ENCODE data around the gene SEC11A. TPM values are rescaled to one million over a fixed set of nuclear protein-coding genes. Genes with fewer than 3 reads are reported as not detected.

The SEC11A gene
- total RNA-seq, 1 donor: 225 TPM

DNA sequence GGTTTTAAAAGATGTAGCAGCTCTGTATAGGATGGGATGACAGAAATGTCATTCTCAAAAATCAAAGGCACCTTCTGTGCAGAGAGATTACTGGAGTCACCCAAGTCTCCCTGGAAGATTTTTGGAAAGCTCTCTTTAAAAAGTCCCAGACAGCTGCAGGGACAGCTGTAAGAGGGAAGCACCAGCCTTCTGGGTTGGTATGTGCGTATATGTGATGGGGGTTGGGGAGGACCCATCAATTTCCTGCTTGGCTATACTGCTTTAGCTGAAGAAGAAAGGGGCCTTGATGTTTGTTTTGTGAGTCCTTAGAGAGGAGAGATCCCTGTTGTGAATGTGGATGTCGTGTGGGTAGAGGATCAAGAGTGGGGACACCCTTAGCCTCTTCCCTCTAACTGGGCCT is 5.4 kb upstream of the SEC11A start:
- no peak for DNase-seq (ENCODE audit: low read depth)
- H3K4me3 ChIP-seq (ENCODE audit: low read depth, low read length): no peak overlapping the region
- TF ChIP-seq, protein P1, sequence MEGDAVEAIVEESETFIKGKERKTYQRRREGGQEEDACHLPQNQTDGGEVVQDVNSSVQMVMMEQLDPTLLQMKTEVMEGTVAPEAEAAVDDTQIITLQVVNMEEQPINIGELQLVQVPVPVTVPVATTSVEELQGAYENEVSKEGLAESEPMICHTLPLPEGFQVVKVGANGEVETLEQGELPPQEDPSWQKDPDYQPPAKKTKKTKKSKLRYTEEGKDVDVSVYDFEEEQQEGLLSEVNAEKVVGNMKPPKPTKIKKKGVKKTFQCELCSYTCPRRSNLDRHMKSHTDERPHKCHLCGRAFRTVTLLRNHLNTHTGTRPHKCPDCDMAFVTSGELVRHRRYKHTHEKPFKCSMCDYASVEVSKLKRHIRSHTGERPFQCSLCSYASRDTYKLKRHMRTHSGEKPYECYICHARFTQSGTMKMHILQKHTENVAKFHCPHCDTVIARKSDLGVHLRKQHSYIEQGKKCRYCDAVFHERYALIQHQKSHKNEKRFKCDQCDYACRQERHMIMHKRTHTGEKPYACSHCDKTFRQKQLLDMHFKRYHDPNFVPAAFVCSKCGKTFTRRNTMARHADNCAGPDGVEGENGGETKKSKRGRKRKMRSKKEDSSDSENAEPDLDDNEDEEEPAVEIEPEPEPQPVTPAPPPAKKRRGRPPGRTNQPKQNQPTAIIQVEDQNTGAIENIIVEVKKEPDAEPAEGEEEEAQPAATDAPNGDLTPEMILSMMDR (IDR thresholded peaks at IDR 0.05; ENCODE audit: insufficient read depth, low read depth, low read length): no peak

DNA sequence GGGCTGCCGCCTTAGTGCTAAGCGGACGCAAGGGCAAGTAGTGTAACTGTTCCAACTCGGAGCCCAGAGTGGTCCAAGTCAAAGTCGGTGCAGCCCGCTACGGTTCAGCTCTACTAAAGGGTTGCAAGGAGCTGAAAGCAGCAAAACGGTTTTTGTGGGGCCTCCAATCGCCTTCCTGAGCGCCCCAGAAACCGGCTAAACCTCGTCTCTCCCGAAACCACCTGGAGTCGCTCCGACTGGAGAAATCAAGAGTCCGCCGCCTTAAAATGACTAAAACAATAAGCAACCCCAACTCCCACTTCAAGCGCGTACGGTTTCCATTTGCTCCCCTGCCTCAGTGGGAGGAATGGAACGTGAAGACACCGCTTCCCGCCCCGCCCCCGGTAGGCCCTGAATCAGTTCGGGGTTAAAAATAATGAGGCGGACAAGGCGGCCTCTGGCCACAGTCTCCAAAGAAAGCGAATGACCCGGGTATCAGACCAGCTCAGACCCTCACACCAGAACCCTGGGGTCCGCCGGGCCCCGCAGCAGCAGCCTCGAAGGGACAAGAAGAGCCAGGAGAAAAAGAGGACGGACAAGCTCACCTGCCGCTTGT is 401 bp downstream of the SEC11A start:
- TF ChIP-seq, protein P1 (IDR thresholded peaks at IDR 0.05; ENCODE audit: insufficient read depth, low read depth, low read length): no peak
- H3K4me3 ChIP-seq (ENCODE audit: low read depth, low read length): peak overlapping the region; percentile 95
- DNase-seq (ENCODE audit: low read depth): peak; percentile 39

- TF ChIP-seq, protein P1 (IDR thresholded peaks at IDR 0.05; ENCODE audit: insufficient read depth, low read depth, low read length): no peak
- H3K4me3 ChIP-seq (ENCODE audit: low read depth, low read length): peak overlapping the region; percentile 95
- no peak for DNase-seq (ENCODE audit: low read depth)
Observed at GRCh38 chr15:84714821-84715220, 1.1 kb downstream of the SEC11A start.

DNA sequence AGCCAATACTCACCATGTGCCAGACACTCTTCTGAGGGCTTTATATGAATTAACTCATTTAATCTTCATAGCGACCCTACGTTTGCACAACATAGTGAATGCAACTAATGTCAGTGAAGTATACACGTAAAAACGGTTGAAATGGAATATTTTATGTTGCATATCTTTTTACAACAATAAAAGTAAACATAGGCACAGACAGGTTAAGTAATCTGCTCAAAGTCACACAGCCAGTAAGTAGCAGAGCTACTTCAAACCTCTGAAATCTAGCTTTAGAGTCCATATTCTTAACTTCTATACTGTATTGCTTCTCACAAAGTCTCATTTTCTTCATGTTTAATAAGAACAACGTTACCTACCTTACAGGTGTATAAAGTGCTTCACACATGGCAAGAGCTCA is 1.6 kb downstream of the SEC11A start:
- TF ChIP-seq, protein P1 (IDR thresholded peaks at IDR 0.05; ENCODE audit: insufficient read depth, low read depth, low read length): no peak
- DNase-seq (ENCODE audit: low read depth): no peak
- H3K4me3 ChIP-seq (ENCODE audit: low read depth, low read length): peak overlapping the region; percentile 95

- TF ChIP-seq, protein P1 (IDR thresholded peaks at IDR 0.05; ENCODE audit: insufficient read depth, low read depth, low read length): no peak
- no peak overlapping the region for H3K4me3 ChIP-seq (ENCODE audit: low read depth, low read length)
- no peak for DNase-seq (ENCODE audit: low read depth)
Observed at GRCh38 chr15:84703808-84704207, 12.1 kb downstream of the SEC11A start.

DNA sequence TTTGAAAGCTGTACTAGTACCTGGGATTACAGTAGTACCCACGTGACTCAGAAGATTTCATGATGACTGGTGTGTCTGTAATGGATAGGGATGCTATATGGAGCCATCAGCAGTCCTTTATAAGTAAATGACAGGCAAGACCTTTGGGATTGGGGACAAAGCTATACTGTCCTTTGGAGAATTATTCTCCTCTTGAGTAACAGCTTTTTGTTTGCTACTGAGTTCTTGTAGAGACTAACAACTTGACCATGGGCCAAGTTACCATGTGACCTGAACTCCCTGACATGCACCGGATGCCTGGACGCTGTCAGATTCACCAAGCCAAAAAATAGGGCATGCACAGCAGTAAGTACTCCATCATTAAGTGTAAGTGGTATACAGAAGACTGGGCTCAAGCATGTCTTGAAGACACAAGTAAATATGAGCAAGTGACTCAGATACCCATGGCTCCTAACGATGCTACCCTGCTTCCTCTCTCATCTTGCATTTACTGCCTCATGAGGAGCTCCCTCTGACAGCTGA is 12.9 kb downstream of the SEC11A start:
- peak; percentile 85 for DNase-seq (ENCODE audit: low read depth)
- no peak overlapping the region for H3K4me3 ChIP-seq (ENCODE audit: low read depth, low read length)
- TF ChIP-seq, protein P1 (IDR thresholded peaks at IDR 0.05; ENCODE audit: insufficient read depth, low read depth, low read length): no peak
